ENCODE measurements around the gene ASAP3. TPM values are rescaled to one million over a fixed set of nuclear protein-coding genes. Genes with fewer than 3 reads are reported as not detected.

The ASAP3 gene
- total RNA-seq, 1 experiment from 2014 or later, result 0.60 TPM

GRCh38 chr1:23446661-23447310 is 37.2 kb downstream of the ASAP3 start:
- Histone ChIP-seq H3K4me3 (ENCODE audit: low read length) (no peak overlapping the region), H3K27me3 (ENCODE audit: low read length) (no peaks in the 10 kb centered on the region; the same call in 1 of the 2 replicates), H3K4me2 (ENCODE audit: low read depth, low read length, poor library complexity, severe bottlenecking) (no peak overlapping the region), H3K79me2 (ENCODE audit: low read length) (no peaks in the 10 kb centered on the region), H3K27ac (ENCODE audit: low read length) (no peak overlapping the region), H3K9ac (ENCODE audit: low read length) (no peak overlapping the region), H3K36me3 (ENCODE audit: insufficient read depth, low read length) (no peaks in the 10 kb centered on the region), H3K4me1 (ENCODE audit: low read length) (peaks cover 2% of the 10 kb centered on the region), H3K9me2 (replicated peaks; ENCODE audit: insufficient read depth, low read length) (no peaks in the 10 kb centered on the region), H3K9me3 (ENCODE audit: low read length) (no peaks in the 10 kb centered on the region), H2AFZ (ENCODE audit: low read length) (no peak overlapping the region), H4K20me1 (ENCODE audit: insufficient read depth, low read depth, low read length) (no peaks in the 10 kb centered on the region)
- DNase-seq, result no peak

DNA sequence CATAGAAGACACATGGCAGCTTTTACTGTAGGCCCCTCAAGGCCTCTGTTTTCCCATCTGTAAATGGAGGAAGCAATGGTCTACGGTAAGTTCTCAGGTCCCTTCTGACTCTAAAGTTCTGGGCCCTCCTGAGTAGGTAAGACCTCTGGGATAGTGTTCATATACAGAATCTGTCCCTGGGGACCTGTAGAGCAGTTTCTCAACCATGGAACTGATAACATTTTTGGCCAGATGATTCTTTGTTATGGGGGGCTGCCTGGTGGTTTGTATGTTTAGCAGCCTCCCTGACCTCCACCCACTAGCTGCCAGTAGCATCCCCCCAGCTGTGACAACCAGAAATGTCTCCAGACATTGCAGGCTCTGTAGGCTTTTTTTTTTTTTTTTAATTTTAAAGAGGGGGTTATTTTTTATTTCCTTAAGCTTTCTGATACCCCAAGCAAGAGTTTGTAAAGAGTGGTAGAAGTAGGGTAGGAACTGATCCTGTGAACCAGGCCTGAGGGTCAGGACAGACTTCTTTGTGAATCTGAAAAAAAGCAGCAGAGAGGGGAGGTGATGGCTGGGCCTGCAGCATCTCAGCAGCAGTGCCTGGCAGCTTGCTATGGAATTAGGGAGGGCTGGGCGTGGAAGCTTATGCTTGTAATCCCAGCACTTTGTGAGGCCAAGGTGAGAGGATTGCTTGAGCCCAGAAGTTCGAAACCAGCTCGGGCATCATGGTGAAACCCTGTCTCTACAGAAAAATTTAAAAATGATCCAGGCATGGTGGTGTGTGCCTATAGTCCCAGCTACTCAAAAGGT is 39.2 kb downstream of the ASAP3 start:
- H3K9me3 ChIP-seq (ENCODE audit: low read length), result no peaks in the 10 kb centered on the region
- H3K4me1 ChIP-seq (ENCODE audit: low read length), result no peaks in the 10 kb centered on the region
- no peak for DNase-seq
- no peak overlapping the region for H3K9ac ChIP-seq (ENCODE audit: low read length)
- H2AFZ ChIP-seq (ENCODE audit: low read length), result no peak overlapping the region
- H3K27ac ChIP-seq (ENCODE audit: low read length), result no peak overlapping the region
- no peaks in the 10 kb centered on the region for H3K27me3 ChIP-seq (ENCODE audit: low read length)
- no peaks in the 10 kb centered on the region for H4K20me1 ChIP-seq (ENCODE audit: insufficient read depth, low read depth, low read length)
- no peaks in the 10 kb centered on the region for H3K9me2 ChIP-seq (replicated peaks; ENCODE audit: insufficient read depth, low read length)
- H3K36me3 ChIP-seq (ENCODE audit: insufficient read depth, low read length), result no peaks in the 10 kb centered on the region
- no peak overlapping the region for H3K4me2 ChIP-seq (ENCODE audit: low read depth, low read length, poor library complexity, severe bottlenecking)
- no peak overlapping the region for H3K4me3 ChIP-seq (ENCODE audit: low read length)
- no peaks in the 10 kb centered on the region for H3K79me2 ChIP-seq (ENCODE audit: low read length)

GRCh38 chr1:23444104-23444533 is 39.9 kb downstream of the ASAP3 start:
- H3K4me1 ChIP-seq (ENCODE audit: low read length), result no peaks in the 10 kb centered on the region
- H2AFZ ChIP-seq (ENCODE audit: low read length), result no peak overlapping the region
- no peaks in the 10 kb centered on the region for H3K9me3 ChIP-seq (ENCODE audit: low read length)
- DNase-seq, result no peak
- no peak overlapping the region for H3K4me2 ChIP-seq (ENCODE audit: low read depth, low read length, poor library complexity, severe bottlenecking)
- no peaks in the 10 kb centered on the region for H4K20me1 ChIP-seq (ENCODE audit: insufficient read depth, low read depth, low read length)
- no peaks in the 10 kb centered on the region for H3K79me2 ChIP-seq (ENCODE audit: low read length)
- no peak overlapping the region for H3K27ac ChIP-seq (ENCODE audit: low read length)
- no peak overlapping the region for H3K4me3 ChIP-seq (ENCODE audit: low read length)
- no peaks in the 10 kb centered on the region for H3K9me2 ChIP-seq (replicated peaks; ENCODE audit: insufficient read depth, low read length)
- no peaks in the 10 kb centered on the region for H3K36me3 ChIP-seq (ENCODE audit: insufficient read depth, low read length)
- H3K9ac ChIP-seq (ENCODE audit: low read length), result no peak overlapping the region
- H3K27me3 ChIP-seq (ENCODE audit: low read length), result no peaks in the 10 kb centered on the region

- no peaks in the 10 kb centered on the region for H3K27me3 ChIP-seq (ENCODE audit: low read length)
- no peaks in the 10 kb centered on the region for H3K79me2 ChIP-seq (ENCODE audit: low read length)
- no peaks in the 10 kb centered on the region for H3K9me3 ChIP-seq (ENCODE audit: low read length)
- H2AFZ ChIP-seq (ENCODE audit: low read length), result no peak overlapping the region
- no peak overlapping the region for H3K4me3 ChIP-seq (ENCODE audit: low read length)
- H3K27ac ChIP-seq (ENCODE audit: low read length), result no peak overlapping the region
- H3K4me1 ChIP-seq (ENCODE audit: low read length), result no peaks in the 10 kb centered on the region
- DNase-seq, result no peak
- H3K4me2 ChIP-seq (ENCODE audit: low read depth, low read length, poor library complexity, severe bottlenecking), result no peak overlapping the region
- no peaks in the 10 kb centered on the region for H3K36me3 ChIP-seq (ENCODE audit: insufficient read depth, low read length)
- H3K9me2 ChIP-seq (replicated peaks; ENCODE audit: insufficient read depth, low read length), result no peaks in the 10 kb centered on the region
- H4K20me1 ChIP-seq (ENCODE audit: insufficient read depth, low read depth, low read length), result no peaks in the 10 kb centered on the region
- no peak overlapping the region for H3K9ac ChIP-seq (ENCODE audit: low read length)
These were observed 41.2 kb downstream of the ASAP3 start for GRCh38 chr1:23442751-23443150.

DNA sequence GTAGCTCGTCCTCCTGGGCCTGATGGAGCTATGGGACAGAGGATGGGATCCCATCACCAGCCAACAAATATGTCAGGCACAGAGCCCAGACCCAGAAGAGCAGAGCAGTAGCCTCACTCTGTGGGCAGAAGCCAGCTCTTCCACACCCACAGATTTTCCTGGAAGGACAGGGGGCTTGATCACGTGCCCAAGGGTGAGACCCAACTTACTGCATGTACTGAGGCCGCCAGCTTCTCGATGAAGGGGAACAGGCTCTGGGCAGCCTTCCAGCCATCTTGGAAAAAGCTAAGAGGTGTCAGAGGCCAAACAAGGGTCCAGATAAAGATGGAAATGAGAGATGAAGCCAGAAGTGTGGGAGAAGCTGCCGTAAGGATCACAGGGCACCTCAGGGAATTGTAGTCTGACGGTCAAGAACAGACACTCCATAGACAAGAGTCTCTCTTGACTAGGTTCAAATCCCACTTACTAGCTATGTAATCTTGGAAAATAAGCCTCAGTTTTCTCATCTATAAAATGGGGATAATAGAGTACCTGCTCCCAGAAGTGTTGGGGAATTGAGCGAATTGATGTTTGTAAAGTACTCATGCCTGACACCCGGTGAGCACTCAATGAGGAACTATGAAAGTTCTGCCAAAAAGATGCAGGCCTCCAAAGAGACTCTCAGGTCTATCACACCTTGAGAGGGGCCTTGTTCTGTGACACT is 42.4 kb downstream of the ASAP3 start:
- DNase-seq, result no peak
- no peaks in the 10 kb centered on the region for H3K9me3 ChIP-seq (ENCODE audit: low read length)
- no peaks in the 10 kb centered on the region for H3K4me1 ChIP-seq (ENCODE audit: low read length)

DNA sequence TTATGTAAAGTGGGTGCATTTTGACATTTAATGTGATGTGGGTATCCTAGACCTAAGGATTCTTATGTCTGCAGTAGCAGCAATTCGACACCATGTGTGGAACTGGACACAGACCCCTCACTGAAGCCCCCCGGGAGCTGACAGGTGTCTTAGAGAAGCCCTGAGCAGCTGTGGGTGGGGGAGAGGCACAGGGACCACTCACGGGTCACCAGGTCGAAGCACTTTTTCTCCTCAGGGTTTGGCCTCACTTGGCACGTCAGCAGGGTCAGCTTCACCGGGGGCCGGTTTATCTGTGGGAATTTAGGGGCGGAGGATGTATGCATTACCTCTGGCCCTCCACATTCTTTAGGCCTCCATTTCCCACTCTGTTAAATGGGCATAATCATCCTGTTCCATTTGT is 45.4 kb downstream of the ASAP3 start:
- Histone ChIP-seq H3K9ac (ENCODE audit: low read length) (no peak overlapping the region), H3K9me3 (ENCODE audit: low read length) (no peaks in the 10 kb centered on the region)

More for the DNA sequence above, 42.4 kb downstream of the ASAP3 start:
- Histone ChIP-seq H2AFZ (ENCODE audit: low read length) (no peak overlapping the region), H4K20me1 (ENCODE audit: insufficient read depth, low read depth, low read length) (no peaks in the 10 kb centered on the region), H3K9me2 (replicated peaks; ENCODE audit: insufficient read depth, low read length) (no peaks in the 10 kb centered on the region), H3K4me2 (ENCODE audit: low read depth, low read length, poor library complexity, severe bottlenecking) (no peak overlapping the region), H3K9ac (ENCODE audit: low read length) (no peak overlapping the region), H3K4me3 (ENCODE audit: low read length) (no peak overlapping the region), H3K27ac (ENCODE audit: low read length) (no peak overlapping the region), H3K79me2 (ENCODE audit: low read length) (no peaks in the 10 kb centered on the region), H3K36me3 (ENCODE audit: insufficient read depth, low read length) (no peaks in the 10 kb centered on the region), H3K27me3 (ENCODE audit: low read length) (no peaks in the 10 kb centered on the region)

DNA sequence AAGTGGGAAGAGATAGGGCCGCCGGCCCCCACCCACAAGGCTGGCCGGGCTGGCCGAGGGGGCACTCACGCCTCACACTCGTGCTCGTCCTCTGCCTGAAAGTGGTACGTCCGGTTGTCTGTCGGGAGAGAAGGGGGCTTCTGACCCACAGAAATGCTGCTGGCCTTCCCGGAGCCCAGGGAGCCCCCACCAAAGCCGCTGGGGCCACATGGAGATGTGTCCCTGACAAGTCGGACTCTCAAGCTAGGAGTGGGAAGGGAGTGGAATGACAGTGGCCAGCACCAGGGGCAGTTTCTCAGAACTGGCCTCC is 46.7 kb downstream of the ASAP3 start:
- no peaks in the 10 kb centered on the region for H3K79me2 ChIP-seq (ENCODE audit: low read length)
- H3K27ac ChIP-seq (ENCODE audit: low read length), result no peak overlapping the region
- no peak overlapping the region for H3K4me3 ChIP-seq (ENCODE audit: low read length)

More for the DNA sequence above, 45.4 kb downstream of the ASAP3 start:
- H4K20me1 ChIP-seq (ENCODE audit: insufficient read depth, low read depth, low read length), result no peaks in the 10 kb centered on the region
- H3K4me1 ChIP-seq (ENCODE audit: low read length), result no peaks in the 10 kb centered on the region
- no peak overlapping the region for H3K4me3 ChIP-seq (ENCODE audit: low read length)
- H2AFZ ChIP-seq (ENCODE audit: low read length), result no peak overlapping the region
- no peaks in the 10 kb centered on the region for H3K9me2 ChIP-seq (replicated peaks; ENCODE audit: insufficient read depth, low read length)
- H3K27ac ChIP-seq (ENCODE audit: low read length), result no peak overlapping the region
- no peaks in the 10 kb centered on the region for H3K27me3 ChIP-seq (ENCODE audit: low read length)
- H3K79me2 ChIP-seq (ENCODE audit: low read length), result no peaks in the 10 kb centered on the region
- DNase-seq, result no peak
- no peak overlapping the region for H3K4me2 ChIP-seq (ENCODE audit: low read depth, low read length, poor library complexity, severe bottlenecking)
- no peaks in the 10 kb centered on the region for H3K36me3 ChIP-seq (ENCODE audit: insufficient read depth, low read length)

More for the DNA sequence above, 46.7 kb downstream of the ASAP3 start:
- no peak overlapping the region for H3K9ac ChIP-seq (ENCODE audit: low read length)
- H3K9me2 ChIP-seq (replicated peaks; ENCODE audit: insufficient read depth, low read length), result no peaks in the 10 kb centered on the region
- no peak for DNase-seq
- H3K9me3 ChIP-seq (ENCODE audit: low read length), result no peaks in the 10 kb centered on the region
- no peaks in the 10 kb centered on the region for H4K20me1 ChIP-seq (ENCODE audit: insufficient read depth, low read depth, low read length)
- H2AFZ ChIP-seq (ENCODE audit: low read length), result no peak overlapping the region
- H3K4me1 ChIP-seq (ENCODE audit: low read length), result no peaks in the 10 kb centered on the region
- no peak overlapping the region for H3K4me2 ChIP-seq (ENCODE audit: low read depth, low read length, poor library complexity, severe bottlenecking)
- no peaks in the 10 kb centered on the region for H3K27me3 ChIP-seq (ENCODE audit: low read length)
- no peaks in the 10 kb centered on the region for H3K36me3 ChIP-seq (ENCODE audit: insufficient read depth, low read length)

Data from Karpas-422 (cell line).